H1 (cell line): ENCODE data around the gene PRRC2C. TPM values are rescaled to one million over a fixed set of nuclear protein-coding genes. Genes with fewer than 3 reads are reported as not detected.

Source experiments
- CHD7 ChIP-seq: fragments of 300-600 bp; sonication (generic); IDR thresholded peaks from 2 replicates; pipeline ENCODE4 v1.7.1; 2012; ENCODE audit warnings: low read length, moderate library complexity, mild to moderate bottlenecking, inconsistent platforms; ENCODE audit not compliant: insufficient replicate concordance
- GABPA ChIP-seq: IDR thresholded peaks from 2 replicates; pipeline ENCODE4 v1.6.1; 2011; ENCODE audit warnings: mild to moderate bottlenecking, low read length, moderate library complexity, borderline replicate concordance; ENCODE audit not compliant: insufficient read depth
- HDAC2 ChIP-seq, 2 experiments: fragments of 300-600 bp in 1 of 2; sonication (generic) in 1 of 2; IDR thresholded peaks; 2 replicates each; pipeline ENCODE4 v1.6.1; 2011 to 2012; ENCODE audit warnings: low read depth in 2 of 2, low read length in 2 of 2, mild to moderate bottlenecking in 2 of 2, moderate library complexity in 2 of 2, borderline replicate concordance in 1 of 2, inconsistent platforms in 1 of 2
- KDM4A ChIP-seq: IDR thresholded peaks from one replicate; pipeline ENCODE4 v1.7.1; 2012; ENCODE audit warnings: low read depth, mild to moderate bottlenecking, moderate library complexity, low read length, inconsistent platforms; ENCODE audit not compliant: severe bottlenecking
- POU5F1 ChIP-seq: IDR thresholded peaks from 2 replicates; pipeline ENCODE4 v1.6.1; 2011; ENCODE audit warnings: low read depth, mild to moderate bottlenecking, low read length, moderate library complexity
- SAP30 ChIP-seq: fragments of 300-600 bp; sonication (generic); IDR thresholded peaks from 2 replicates; pipeline ENCODE4 v1.7.1; 2012; ENCODE audit warnings: low read length, moderate library complexity, mild to moderate bottlenecking, inconsistent platforms; ENCODE audit not compliant: insufficient read depth, insufficient replicate concordance
- TBP ChIP-seq: IDR thresholded peaks from 2 replicates; pipeline ENCODE4 v1.6.1; 2011; ENCODE audit warnings: low read depth, low read length, improper control_type of control experiment
- USF2 ChIP-seq: IDR thresholded peaks from 2 replicates; pipeline ENCODE4 v1.6.1; 2011; ENCODE audit warnings: low read length, improper control_type of control experiment
- polyA plus RNA-seq, 7 experiments: library from polyadenylated mRNA; depleted of rRNA in 3 of 7; stranded (reverse) in 5 of 7; unstranded in 2 of 7; fragments of >200 nt in 5 of 7; fragments of 200-250 nt in 2 of 7; gene quantifications; 1 replicate in 5 of 7; 2 replicates in 1 of 7; 4 replicates in 1 of 7; pipeline versions ENCODE4 v1.2.1 to v1.2.3, GENCODE V29; 2011 to 2013; ENCODE audit warnings: missing spikeins in 2 of 7, mixed read lengths in 2 of 7
- total RNA-seq: library from RNA; stranded (reverse); fragmentation: NEBNext Ultra II Directional; extraction: Animal tissue kit (Norgen Biotek cat#: 25700); gene quantifications from 2 replicates; pipeline ENCODE4 v1.2.1, GENCODE V29; 2021

PRRC2C gene
- total and polyA plus RNA-seq, 2 of the 8 experiments (the other 6 are each of a cell fraction or from before 2014, with no cell fraction given), result 125 to 264 TPM

- TF ChIP-seq CHD7 (no peak), HDAC2 (IDR thresholded peaks at IDR 0.05; ENCODE audit: borderline replicate concordance in 1 of 2, low read depth in 2 of 2, low read length in 2 of 2) (no peak), KDM4A (no peak), POU5F1 (no peak), TBP (no peak), SAP30 (no peak), USF2 (no peak), GABPA (no peak)
Observed at GRCh38 chr1:171616586-171616985, 131.3 kb downstream of the PRRC2C start (continued).
